ENCODE results near the gene ASNSD1.
A peak's percentile ranks its signal among the peaks of the same experiment; 100 is the strongest.

The ASNSD1 gene
- total RNA-seq: 14.8 to 38.7 (median 32.2) reads per million in 9 experiments

DNA sequence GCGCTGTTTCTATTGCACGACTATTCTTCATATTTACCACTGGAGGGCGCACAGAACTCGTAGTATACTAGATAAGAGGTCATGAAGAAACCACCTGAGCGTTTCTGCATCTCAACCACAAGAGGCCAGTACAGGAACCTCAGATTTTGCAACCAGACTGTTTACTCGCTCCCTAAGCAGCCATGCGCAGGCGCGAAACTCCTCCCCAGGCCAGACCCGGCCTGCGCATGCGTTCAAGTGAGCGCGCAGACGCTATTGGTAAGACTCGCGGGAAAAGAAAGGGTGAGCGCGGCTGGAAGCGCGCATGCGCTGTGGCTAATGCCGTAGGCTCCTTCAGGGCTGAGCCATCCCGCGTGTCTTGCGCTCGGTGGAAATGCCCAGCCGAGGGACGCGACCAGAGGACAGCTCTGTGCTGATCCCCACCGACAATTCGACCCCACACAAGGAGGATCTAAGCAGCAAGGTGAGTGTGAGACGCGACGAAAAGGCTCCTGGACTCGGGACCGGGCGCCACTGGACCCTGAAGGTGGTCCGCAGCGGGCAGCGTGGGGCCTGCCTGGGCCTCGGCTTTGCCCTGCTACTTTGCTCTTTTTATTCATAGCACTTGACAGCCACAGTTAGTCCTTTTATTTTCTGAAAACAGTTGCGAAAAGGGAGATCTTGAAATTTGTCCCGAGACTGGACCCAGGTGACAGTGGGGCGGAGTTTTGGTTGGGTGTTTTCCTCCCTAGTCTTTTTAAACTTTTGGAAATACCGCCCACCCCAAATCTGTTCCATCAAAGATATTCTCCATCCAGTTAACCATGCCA is at the start of gene ASNSD1:
ASNSD1 (plus strand) TSS at position 312 of the 809 bp plus-strand sequence. CDS start 4,674 bp downstream, outside the sequence.
- no peaks in the 10 kb centered on the region for H3K9me3 Mint-ChIP-seq
- no peaks in the 10 kb centered on the region for H3K27me3 Mint-ChIP-seq
- no peak within 1 kb of the TSS for H3K4me3 Mint-ChIP-seq
- peak; percentile 88 for ATAC-seq (replicated peaks)
- peaks cover 26% of the 10 kb centered on the region for H3K36me3 Mint-ChIP-seq (ENCODE audit: insufficient read depth)
- H3K4me1 Mint-ChIP-seq (ENCODE audit: low read depth in 2 of 2): peaks cover 30 to 41% of the 10 kb centered on the region in 2 donors
- peak; percentile 97 to 99 (median 98) for DNase-seq
- no peak within 1 kb of the TSS for H3K27ac Mint-ChIP-seq

DNA sequence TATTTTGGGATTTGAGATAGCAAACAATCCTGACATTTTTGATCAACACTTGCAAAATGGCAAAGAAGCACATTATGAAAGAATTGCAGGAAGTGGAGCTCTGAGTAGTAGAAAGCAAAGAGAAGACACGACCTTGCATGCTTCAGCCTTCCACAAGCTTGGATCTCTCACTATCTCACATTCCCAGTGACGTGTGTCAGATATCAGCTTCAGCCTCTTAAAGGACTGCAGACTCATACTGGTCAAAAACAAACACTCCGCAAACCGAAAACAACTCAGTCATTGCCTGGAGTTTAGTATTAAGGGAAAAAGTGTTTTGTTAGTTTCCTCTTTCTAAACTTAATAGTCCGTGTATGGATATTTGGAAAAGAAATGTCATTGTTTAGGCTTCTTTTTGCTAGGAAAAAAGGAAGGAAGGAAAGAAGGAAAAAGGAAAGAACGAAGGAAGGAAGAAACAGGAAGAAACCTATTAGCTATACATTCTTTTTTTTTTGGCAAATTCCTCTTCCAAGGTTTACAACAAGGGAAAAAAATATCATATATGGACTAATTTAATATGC is 48.1 kb upstream of the ASNSD1 start:
- no peak overlapping the region for H3K27ac Mint-ChIP-seq
- ATAC-seq (replicated peaks) (no peak), DNase-seq (no peak)
- H3K4me3 Mint-ChIP-seq: no peak overlapping the region
- H3K4me1 Mint-ChIP-seq (ENCODE audit: low read depth in 2 of 2): no peaks in the 10 kb centered on the region
- H3K36me3 Mint-ChIP-seq (ENCODE audit: insufficient read depth): no peaks in the 10 kb centered on the region
- H3K9me3 Mint-ChIP-seq: no peaks in the 10 kb centered on the region
- H3K27me3 Mint-ChIP-seq: no peaks in the 10 kb centered on the region

DNA sequence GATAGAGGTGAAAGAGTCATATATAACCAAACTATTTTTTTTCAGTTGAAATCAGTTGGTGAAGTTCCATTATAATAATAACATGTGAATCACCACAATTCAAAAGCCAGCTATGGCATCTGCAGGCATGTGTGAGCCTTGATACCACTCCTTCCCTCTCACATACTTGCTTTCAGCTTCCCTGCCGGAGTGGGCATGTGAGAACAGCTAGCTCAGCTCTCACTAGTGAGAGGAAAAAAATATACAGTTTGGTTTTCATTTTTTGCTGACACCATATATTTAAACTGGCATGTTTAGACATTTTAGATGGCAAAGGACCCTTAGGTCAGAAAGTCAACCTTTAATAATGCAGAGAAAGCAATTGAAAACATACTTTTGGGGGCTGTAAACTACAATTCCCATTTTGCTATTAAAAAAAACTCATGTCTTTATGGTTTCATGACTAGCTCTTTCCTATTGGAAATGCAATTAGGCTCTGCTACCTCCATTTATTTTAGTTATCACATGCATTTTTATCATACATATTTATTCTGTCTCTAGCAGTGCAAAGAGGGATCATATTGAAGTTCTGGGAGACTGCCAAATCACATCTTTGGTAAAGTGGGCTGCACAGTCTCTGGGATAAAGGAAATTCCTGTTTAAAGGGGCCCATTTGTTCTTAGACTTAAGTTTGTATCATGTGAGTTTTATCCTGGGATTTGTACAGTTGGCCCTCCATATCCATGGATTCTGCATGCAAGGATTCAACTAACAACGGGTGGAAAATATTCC is 47.4 kb upstream of the ASNSD1 start:
- DNase-seq: no peak
- ATAC-seq (replicated peaks): no peak
- no peak overlapping the region for H3K27ac Mint-ChIP-seq
- no peaks in the 10 kb centered on the region for H3K9me3 Mint-ChIP-seq
- H3K36me3 Mint-ChIP-seq (ENCODE audit: insufficient read depth): no peaks in the 10 kb centered on the region
- no peak overlapping the region for H3K4me3 Mint-ChIP-seq
- H3K27me3 Mint-ChIP-seq: no peaks in the 10 kb centered on the region
- no peaks in the 10 kb centered on the region for H3K4me1 Mint-ChIP-seq (ENCODE audit: low read depth in 2 of 2)

DNA sequence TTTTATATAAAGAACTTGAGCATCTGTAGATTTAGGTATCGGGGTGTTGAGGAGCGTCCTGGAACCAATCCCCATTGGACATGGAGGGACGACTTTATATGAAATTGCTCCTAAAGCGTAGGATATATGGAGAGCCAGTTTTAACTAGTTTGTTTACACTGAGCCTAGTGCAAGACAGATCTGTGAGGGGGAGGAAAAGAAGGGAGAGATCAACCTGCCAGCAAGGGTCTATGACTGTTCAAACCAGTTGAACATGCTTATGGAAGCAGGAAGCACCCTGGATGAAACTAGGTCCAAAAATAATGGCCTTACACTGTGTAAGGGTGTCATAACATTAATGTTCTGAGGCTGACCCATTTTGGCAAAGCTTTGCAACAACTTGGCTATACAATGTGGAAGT is 46.7 kb upstream of the ASNSD1 start:
- H3K9me3 Mint-ChIP-seq: no peaks in the 10 kb centered on the region
- no peak overlapping the region for H3K27ac Mint-ChIP-seq
- DNase-seq (no peak), ATAC-seq (replicated peaks) (no peak)
- H3K4me1 Mint-ChIP-seq (ENCODE audit: low read depth in 2 of 2): no peaks in the 10 kb centered on the region
- H3K4me3 Mint-ChIP-seq: no peak overlapping the region
- H3K27me3 Mint-ChIP-seq: no peaks in the 10 kb centered on the region
- no peaks in the 10 kb centered on the region for H3K36me3 Mint-ChIP-seq (ENCODE audit: insufficient read depth)

DNA sequence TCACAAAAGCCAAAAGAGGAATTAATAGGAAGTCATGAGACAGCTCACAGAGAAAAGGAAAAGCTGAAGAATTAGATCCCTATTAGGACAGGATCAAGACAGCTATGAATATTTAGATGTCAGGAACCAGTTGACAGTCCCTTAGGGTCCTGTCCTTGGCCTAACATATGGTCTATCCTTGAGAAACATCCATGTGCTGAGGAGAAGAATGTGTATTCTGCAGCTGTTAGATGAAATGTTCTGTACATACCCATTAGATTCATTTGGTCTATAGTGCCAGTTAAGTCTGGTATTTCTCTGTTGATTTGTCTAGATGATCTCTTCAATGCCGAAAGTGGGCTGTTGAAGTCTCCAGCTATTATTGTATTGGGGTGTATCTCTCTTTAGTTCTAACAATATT is 43.1 kb upstream of the ASNSD1 start:
- Mint-ChIP-seq H3K9me3 (no peaks in the 10 kb centered on the region), H3K4me3 (no peak overlapping the region), H3K4me1 (ENCODE audit: low read depth in 2 of 2) (no peaks in the 10 kb centered on the region), H3K36me3 (ENCODE audit: insufficient read depth) (no peaks in the 10 kb centered on the region), H3K27me3 (no peaks in the 10 kb centered on the region), H3K27ac (no peak overlapping the region)
- ATAC-seq (replicated peaks) (no peak), DNase-seq (no peak)

DNA sequence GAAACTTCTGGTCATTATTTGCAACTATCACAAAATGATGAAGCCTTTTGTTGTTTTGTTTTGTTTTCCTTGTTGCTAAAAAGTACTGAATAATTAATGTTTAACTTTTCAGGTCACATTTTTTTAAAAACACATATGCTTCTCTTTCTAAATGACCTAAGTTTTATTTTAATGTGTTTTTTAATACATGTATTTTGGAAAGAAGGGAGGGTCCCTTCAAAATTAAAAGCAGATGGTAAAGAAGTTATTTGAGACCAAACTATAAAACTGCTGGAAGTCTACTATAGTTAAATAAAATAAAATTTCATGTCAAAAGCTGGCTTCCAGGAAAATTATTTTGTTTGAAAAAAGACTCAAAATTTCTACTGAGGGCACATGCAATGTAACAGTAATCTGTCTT is 39.5 kb upstream of the ASNSD1 start:
- H3K4me3 Mint-ChIP-seq: no peak overlapping the region
- H3K27me3 Mint-ChIP-seq: peaks cover 0 to 11% of the 10 kb centered on the region in 2 donors
- H3K36me3 Mint-ChIP-seq (ENCODE audit: insufficient read depth): no peaks in the 10 kb centered on the region
- DNase-seq (no peak), ATAC-seq (replicated peaks) (no peak)
- H3K27ac Mint-ChIP-seq: no peak overlapping the region
- peaks cover 0 to 4% of the 10 kb centered on the region in 2 donors for H3K4me1 Mint-ChIP-seq (ENCODE audit: low read depth in 2 of 2)
- H3K9me3 Mint-ChIP-seq: no peaks in the 10 kb centered on the region

DNA sequence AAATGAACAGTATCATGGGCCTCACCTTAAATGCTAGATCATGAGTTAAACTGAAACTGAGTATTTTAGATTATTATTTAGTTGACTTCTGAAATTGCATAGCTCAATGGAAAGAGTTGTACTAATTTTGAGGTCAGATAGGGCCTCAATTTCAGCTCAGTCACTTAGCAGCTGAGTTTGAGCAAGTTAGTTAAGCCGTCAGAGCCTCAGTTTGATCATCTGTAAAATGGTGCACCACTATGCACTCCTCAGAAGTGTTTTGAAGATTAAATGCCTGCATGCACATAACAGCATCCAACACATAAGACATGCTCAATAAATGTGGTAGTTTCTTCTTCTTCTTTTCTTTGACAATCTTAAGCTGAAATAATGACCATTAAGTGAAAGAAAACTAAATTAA is 38.2 kb upstream of the ASNSD1 start:
- H3K9me3 Mint-ChIP-seq: no peaks in the 10 kb centered on the region

DNA sequence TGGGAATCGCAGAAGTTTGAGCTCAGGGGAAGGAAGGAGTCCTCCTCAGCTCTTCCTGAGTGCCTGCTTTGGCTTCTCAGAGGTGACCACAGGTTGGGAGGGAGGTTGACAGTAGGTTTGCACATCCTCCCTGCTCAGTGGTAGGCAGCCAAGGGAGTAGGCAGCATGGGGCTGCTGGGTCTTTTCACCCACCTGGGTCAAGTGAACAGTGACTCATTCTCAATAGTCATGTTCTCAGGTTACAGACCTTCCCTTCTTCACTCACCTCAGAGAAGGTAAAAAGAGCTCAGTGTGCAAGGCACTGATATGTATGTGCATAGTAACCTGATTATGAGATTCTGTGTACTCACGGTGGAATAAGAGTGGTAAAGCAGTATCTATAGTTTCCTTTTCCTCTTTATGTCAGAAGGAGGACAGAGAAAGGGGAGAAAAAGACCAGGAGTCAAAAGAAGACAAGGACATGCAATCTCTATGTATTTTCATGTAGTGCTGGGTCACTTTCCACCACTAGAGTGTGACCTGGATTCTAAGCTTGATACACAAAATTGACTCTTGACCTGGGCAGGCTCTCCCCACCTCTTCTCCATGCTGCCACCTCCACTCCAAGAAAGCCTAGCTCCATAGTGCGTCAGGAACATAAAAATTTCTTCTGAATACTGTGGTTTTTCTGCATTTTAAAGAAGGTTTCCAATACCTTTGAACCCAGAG is 36.5 kb upstream of the ASNSD1 start:
- Mint-ChIP-seq H3K4me3 (no peak overlapping the region), H3K4me1 (ENCODE audit: low read depth in 2 of 2) (peaks cover 0 to 4% of the 10 kb centered on the region in 2 donors), H3K36me3 (ENCODE audit: insufficient read depth) (no peaks in the 10 kb centered on the region), H3K27me3 (peaks cover 0 to 11% of the 10 kb centered on the region in 2 donors), H3K27ac (no peak overlapping the region), H3K9me3 (no peaks in the 10 kb centered on the region)
- no peak for DNase-seq
- ATAC-seq (replicated peaks): no peak

More for the DNA sequence above, 38.2 kb upstream of the ASNSD1 start:
- DNase-seq: no peak
- peaks cover 0 to 11% of the 10 kb centered on the region in 2 donors for H3K27me3 Mint-ChIP-seq
- no peak overlapping the region for H3K4me3 Mint-ChIP-seq
- peaks cover 0 to 4% of the 10 kb centered on the region in 2 donors for H3K4me1 Mint-ChIP-seq (ENCODE audit: low read depth in 2 of 2)
- H3K36me3 Mint-ChIP-seq (ENCODE audit: insufficient read depth): no peaks in the 10 kb centered on the region
- no peak for ATAC-seq (replicated peaks)
- H3K27ac Mint-ChIP-seq: no peak overlapping the region

DNA sequence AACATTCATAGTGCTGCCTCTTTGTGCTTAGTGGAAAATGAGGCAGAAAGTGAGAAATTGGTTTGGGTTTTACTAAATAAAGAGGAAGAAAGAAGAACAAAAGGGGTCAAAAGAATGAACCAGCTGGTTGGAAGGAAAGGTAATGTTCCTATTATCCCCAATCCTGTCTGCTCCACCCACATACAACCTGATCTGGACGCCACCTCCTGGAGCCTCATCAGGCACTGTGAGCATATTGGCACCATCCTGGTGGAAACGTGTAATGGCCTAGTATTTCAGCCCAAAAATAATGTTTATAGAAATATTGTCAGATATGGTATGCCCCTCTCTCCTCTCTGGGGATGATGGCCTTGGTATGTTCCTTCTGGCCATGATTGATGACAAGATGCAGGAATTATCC is 35.6 kb upstream of the ASNSD1 start:
- Mint-ChIP-seq H3K27ac (no peak overlapping the region), H3K4me3 (no peak overlapping the region), H3K4me1 (ENCODE audit: low read depth in 2 of 2) (peaks cover 0 to 4% of the 10 kb centered on the region in 2 donors), H3K36me3 (ENCODE audit: insufficient read depth) (no peaks in the 10 kb centered on the region), H3K9me3 (no peaks in the 10 kb centered on the region), H3K27me3 (peaks cover 0 to 11% of the 10 kb centered on the region in 2 donors)
- DNase-seq (no peak), ATAC-seq (replicated peaks) (no peak)

DNA sequence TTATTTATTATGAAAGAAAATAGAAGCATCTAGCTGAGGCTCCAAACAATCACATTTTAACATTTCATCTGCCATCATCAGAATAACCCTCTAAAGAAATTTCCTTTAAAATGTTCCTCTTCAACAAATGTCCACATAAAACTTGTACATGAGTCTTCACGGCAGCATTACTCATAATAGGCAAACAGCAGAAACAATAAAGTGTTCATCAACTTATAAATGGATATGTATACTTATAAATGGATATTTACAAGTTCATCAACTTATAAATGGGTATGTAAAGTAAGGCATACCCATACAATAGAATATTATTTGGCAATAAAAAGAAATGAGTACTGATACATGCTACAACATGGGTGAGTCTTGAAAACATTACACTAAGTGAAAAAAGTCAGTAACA is 33.5 kb upstream of the ASNSD1 start:
- no peak for ATAC-seq (replicated peaks)
- peaks cover 0 to 4% of the 10 kb centered on the region in 2 donors for H3K4me1 Mint-ChIP-seq (ENCODE audit: low read depth in 2 of 2)
- peaks cover 0 to 11% of the 10 kb centered on the region in 2 donors for H3K27me3 Mint-ChIP-seq

DNA sequence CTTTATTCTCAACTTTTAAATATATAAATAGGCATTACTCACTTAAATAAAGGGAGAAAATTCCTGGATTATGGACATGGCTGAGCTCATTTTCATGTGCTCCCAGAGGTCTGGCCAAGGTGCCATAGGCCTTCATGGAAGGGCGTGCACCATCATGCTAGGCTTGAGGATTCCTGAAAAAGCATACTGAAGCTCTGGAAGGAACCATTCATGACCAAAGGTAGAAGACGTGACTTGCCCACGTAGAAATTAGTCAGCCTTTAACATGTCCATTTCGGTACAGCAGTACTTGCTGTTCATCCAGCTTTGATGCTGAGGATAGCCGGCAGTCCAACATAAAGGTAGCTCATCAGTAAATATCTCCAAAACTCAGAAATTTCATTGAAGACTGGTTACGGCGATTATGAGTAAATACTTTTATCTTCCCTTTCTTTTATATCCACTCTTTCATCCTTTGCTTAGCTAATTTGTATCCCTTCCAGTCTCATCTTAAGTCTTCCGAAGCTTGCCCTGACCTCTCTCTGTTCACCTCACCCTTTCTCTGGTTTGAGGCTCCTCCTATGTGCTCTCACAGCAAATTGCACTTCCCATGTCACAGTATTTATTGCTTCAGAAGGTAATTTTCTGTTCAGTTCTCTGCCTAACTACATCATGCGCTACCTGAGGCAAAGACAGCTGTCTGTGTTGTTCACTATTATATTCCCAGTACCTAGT is 32.3 kb upstream of the ASNSD1 start:
- no peaks in the 10 kb centered on the region for H3K36me3 Mint-ChIP-seq (ENCODE audit: insufficient read depth)
- H3K4me1 Mint-ChIP-seq (ENCODE audit: low read depth in 2 of 2): peaks cover 0 to 4% of the 10 kb centered on the region in 2 donors
- no peak overlapping the region for H3K4me3 Mint-ChIP-seq
- H3K27ac Mint-ChIP-seq: no peak overlapping the region
- ATAC-seq (replicated peaks): no peak
- no peaks in the 10 kb centered on the region for H3K9me3 Mint-ChIP-seq
- peaks cover 0 to 11% of the 10 kb centered on the region in 2 donors for H3K27me3 Mint-ChIP-seq
- no peak for DNase-seq

More for the DNA sequence above, 33.5 kb upstream of the ASNSD1 start:
- H3K36me3 Mint-ChIP-seq (ENCODE audit: insufficient read depth): no peaks in the 10 kb centered on the region
- H3K9me3 Mint-ChIP-seq: no peaks in the 10 kb centered on the region
- no peak for DNase-seq
- H3K27ac Mint-ChIP-seq: no peak overlapping the region
- H3K4me3 Mint-ChIP-seq: no peak overlapping the region

DNA sequence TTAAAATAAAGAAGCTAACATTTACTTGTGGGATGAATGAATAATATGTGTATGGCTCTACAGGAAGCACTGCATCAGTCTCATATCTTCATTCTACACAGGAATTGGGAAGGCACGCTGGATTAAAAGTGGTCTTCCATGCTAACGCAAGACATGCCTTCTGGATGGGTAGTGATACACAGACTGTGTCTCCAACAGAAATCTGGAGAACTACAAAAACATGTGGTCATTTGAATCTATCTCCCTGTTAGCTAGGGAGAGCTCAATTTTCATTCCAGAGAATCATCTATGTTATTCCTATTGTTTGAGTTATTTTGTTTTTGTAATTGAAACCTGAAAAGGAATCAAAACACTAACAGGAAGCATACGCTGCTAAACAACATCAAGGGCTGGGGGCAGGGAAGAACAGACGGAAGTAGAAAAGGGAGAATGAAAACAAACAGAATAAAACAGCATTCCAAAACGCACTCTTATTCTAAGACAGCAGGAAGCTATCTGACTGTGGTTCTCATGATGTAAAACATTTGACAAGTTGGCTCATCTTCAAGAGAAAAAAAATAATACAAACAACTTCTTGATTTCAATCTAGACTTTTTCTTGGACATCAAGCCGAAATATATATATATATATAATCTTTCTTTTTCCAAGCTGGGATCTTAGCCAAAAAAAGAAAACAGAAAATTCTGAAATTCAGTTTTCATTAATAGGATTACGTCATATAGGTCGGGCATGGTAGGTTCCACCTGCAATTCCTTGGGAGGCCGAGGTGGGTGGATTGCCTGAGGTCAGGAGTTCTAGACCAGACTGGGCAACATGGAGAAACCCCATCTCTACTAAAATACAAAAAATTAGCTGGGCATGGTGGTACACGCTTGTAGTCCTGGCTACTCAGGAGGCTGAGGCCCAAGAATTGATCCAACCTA is 31.5 kb upstream of the ASNSD1 start:
- DNase-seq (no peak), ATAC-seq (replicated peaks) (no peak)
- Mint-ChIP-seq H3K27ac (no peak overlapping the region), H3K9me3 (no peaks in the 10 kb centered on the region), H3K27me3 (peaks cover 0 to 5% of the 10 kb centered on the region in 2 donors), H3K36me3 (ENCODE audit: insufficient read depth) (no peaks in the 10 kb centered on the region), H3K4me3 (no peak overlapping the region), H3K4me1 (ENCODE audit: low read depth in 2 of 2) (peaks cover 0 to under 1% of the 10 kb centered on the region in 2 donors)
